A549 (cell line): Measurements from ENCODE around the gene PGS1.

ENCODE experiments used
- BHLHE40 ChIP-seq: IDR thresholded peaks from 2 replicates; pipeline ENCODE4 v1.6.1; 2012; ENCODE audit warnings: low read depth, low read length, inconsistent platforms
- HOXA7 ChIP-seq: fragments of 250-450 bp; sonication (Bioruptor Pico); IDR thresholded peaks from 2 replicates; pipeline ENCODE4 v1.5.0; 2020; ENCODE audit warnings: mild to moderate bottlenecking, moderate library complexity
- MYC ChIP-seq: IDR thresholded peaks from 2 replicates; pipeline ENCODE4 v1.6.1; 2012; ENCODE audit warnings: mild to moderate bottlenecking, inconsistent platforms, low read length, improper control_type of control experiment, borderline replicate concordance
- RARB ChIP-seq: fragments of 250-450 bp; sonication (Bioruptor Pico); IDR thresholded peaks from 2 replicates; pipeline ENCODE4 v1.8.0; 2021; ENCODE audit warnings: mild to moderate bottlenecking, moderate library complexity
- TP53 ChIP-seq: fragments of 250-450 bp; sonication (Bioruptor Pico); IDR thresholded peaks from 2 replicates; pipeline ENCODE4 v1.5.0; 2021; ENCODE audit warnings: mild to moderate bottlenecking, moderate library complexity
- TF ChIP-seq, protein P1 (sequence below): fragments of >200 bp; sonication (Bioruptor Twin); formaldehyde crosslinking; IDR thresholded peaks from 3 replicates; pipeline ENCODE4 v1.5.1; 2016

DNA sequence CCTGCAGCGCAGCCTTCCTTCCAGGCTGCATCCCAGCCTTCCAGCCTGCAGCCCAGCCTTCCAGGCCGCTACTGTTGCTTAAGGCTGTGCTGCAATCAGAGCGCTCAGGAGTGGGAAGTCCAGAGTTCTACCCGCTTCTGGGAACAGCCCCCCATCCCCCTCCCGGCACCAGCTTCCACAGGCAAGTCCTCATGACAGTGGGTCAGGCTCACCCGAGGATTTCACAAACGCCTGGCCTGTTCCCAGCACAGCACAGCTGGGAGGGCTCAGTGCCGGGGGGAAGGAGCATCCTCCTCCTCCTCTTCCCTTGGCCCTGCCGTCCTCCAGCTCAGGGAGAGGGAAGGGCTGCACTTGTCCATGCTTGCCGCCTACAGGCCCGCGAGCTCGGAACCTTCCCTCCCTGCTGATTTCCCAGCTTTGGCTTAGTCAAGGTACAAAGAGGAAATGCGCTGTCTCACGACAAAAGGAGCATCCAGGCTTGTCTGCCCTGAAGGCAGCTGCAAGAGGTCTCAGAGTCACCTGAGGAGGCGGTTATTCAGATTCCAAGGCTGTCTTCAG lies 26.9 kb upstream of the PGS1 start:
- TF ChIP-seq, protein P1, sequence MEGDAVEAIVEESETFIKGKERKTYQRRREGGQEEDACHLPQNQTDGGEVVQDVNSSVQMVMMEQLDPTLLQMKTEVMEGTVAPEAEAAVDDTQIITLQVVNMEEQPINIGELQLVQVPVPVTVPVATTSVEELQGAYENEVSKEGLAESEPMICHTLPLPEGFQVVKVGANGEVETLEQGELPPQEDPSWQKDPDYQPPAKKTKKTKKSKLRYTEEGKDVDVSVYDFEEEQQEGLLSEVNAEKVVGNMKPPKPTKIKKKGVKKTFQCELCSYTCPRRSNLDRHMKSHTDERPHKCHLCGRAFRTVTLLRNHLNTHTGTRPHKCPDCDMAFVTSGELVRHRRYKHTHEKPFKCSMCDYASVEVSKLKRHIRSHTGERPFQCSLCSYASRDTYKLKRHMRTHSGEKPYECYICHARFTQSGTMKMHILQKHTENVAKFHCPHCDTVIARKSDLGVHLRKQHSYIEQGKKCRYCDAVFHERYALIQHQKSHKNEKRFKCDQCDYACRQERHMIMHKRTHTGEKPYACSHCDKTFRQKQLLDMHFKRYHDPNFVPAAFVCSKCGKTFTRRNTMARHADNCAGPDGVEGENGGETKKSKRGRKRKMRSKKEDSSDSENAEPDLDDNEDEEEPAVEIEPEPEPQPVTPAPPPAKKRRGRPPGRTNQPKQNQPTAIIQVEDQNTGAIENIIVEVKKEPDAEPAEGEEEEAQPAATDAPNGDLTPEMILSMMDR, result no peak
- no peak for TF ChIP-seq MYC
- TF ChIP-seq BHLHE40, result no peak
- no peak for TF ChIP-seq HOXA7 (CRISPR knock-in tag)
- TF ChIP-seq TP53 (CRISPR knock-in tag), result no peak
- TF ChIP-seq RARB (CRISPR knock-in tag), result no peak
